GM21717 (cell line): ENCODE measurements around the gene SFTPB.

Source experiments
- ATAC-seq: cut with Tn5 transposase; IDR thresholded peaks from one replicate; pipeline ENCODE4 v1.9.1; 2021; ENCODE audit warnings: mild to moderate bottlenecking, moderate library complexity; ENCODE audit not compliant: unreplicated experiment

The SFTPB gene

GRCh38 chr2:85702800-85703199, 34.8 kb upstream of the SFTPB start:
- no peak for ATAC-seq

- ATAC-seq, result no peak
Measured at GRCh38 chr2:85702172-85702571, 34.2 kb upstream of the SFTPB start.

- ATAC-seq, result no peak
Measured at GRCh38 chr2:85699325-85699724, 31.3 kb upstream of the SFTPB start.

- no peak for ATAC-seq
Measured at GRCh38 chr2:85698880-85699254, 30.9 kb upstream of the SFTPB start.

- ATAC-seq, result no peak
Measured at GRCh38 chr2:85698184-85698879, 30.3 kb upstream of the SFTPB start.

GRCh38 chr2:85697716-85698115, 29.7 kb upstream of the SFTPB start:
- no peak for ATAC-seq

GRCh38 chr2:85697096-85697495, 29.1 kb upstream of the SFTPB start:
- ATAC-seq, result no peak

- ATAC-seq, result no peak
Measured at GRCh38 chr2:85695691-85696668, 28.0 kb upstream of the SFTPB start.

- no peak for ATAC-seq
Measured at GRCh38 chr2:85695121-85695520, 27.1 kb upstream of the SFTPB start.

GRCh38 chr2:85694052-85695025, 26.3 kb upstream of the SFTPB start, which contains the start of gene GNLY:
Gene GNLY (plus strand): TSS chr2:85694358. CDS start chr2:85694419, 61 bp downstream.
- no peak for ATAC-seq

GRCh38 chr2:85692039-85692645, 24.1 kb upstream of the SFTPB start:
- no peak for ATAC-seq

- ATAC-seq, result no peak
Measured at GRCh38 chr2:85690932-85691331, 22.9 kb upstream of the SFTPB start.

- no peak for ATAC-seq
Measured at GRCh38 chr2:85684806-85685205, 16.8 kb upstream of the SFTPB start.

GRCh38 chr2:85684380-85684779, 16.4 kb upstream of the SFTPB start:
- no peak for ATAC-seq

- no peak for ATAC-seq
Measured at GRCh38 chr2:85682378-85682777, 14.4 kb upstream of the SFTPB start.

GRCh38 chr2:85681776-85682175, 13.8 kb upstream of the SFTPB start:
- ATAC-seq, result no peak

GRCh38 chr2:85681372-85681763, 13.4 kb upstream of the SFTPB start:
- ATAC-seq, result no peak

- ATAC-seq, result no peak
Measured at GRCh38 chr2:85680707-85681371, 12.8 kb upstream of the SFTPB start.

- ATAC-seq, result peak; percentile 62
Measured at GRCh38 chr2:85678794-85679672, 11.0 kb upstream of the SFTPB start.
